RWPE1 (cell line): Measurements from ENCODE around the gene ZRANB3.

Source experiments
- CTCF ChIA-PET: fragments of 350-600 bp; sonication (Branson Sonifier 250); formaldehyde crosslinking; extraction: SDS; loops from one replicate; lab custom pipeline; 2021; lab: Yijun Ruan, JAX
- POLR2A ChIA-PET: fragments of 400-600 bp; formaldehyde crosslinking; extraction: SDS; loops from one replicate; lab custom pipeline; 2020; ENCODE audit warnings: antibody characterized with exemption; ENCODE audit not compliant: low non-redundant PET; lab: Yijun Ruan, JAX
- DNase-seq: peaks from one replicate; pipeline ENCODE4 v3.0.0; 2012; ENCODE audit warnings: low spot score
- H3K27ac ChIP-seq: fragments of 450-650 bp; 2 replicates; pipeline ENCODE4 v1.5.1; 2017
- CTCF ChIP-seq: fragments of 450-650 bp; conservative IDR thresholded peaks from 2 replicates; pipeline ENCODE4 v1.5.1; 2017; ENCODE audit warnings: low read depth, mild to moderate bottlenecking

The ZRANB3 gene

GRCh38 chr2:135252805-135253458 lies 278.1 kb downstream of the ZRANB3 start:
- DNase-seq: no peak
- no peak for TF ChIP-seq CTCF
- no peak overlapping the region for H3K27ac ChIP-seq
- CTCF ChIA-PET: no interaction called here
- POLR2A ChIA-PET: interaction anchor here (0.5 kb wide), 1 partner anchor 284 kb away, joined by 4 read pairs; no protein-coding TSS in a partner anchor

GRCh38 chr2:135248611-135249010 lies 282.4 kb downstream of the ZRANB3 start:
- ChIA-PET POLR2A (no interaction called here), CTCF (no interaction called here)
- no peak overlapping the region for H3K27ac ChIP-seq
- TF ChIP-seq CTCF: no peak
- DNase-seq: no peak

GRCh38 chr2:135246711-135247270 lies 284.2 kb downstream of the ZRANB3 start:
- DNase-seq: no peak
- H3K27ac ChIP-seq: no peak overlapping the region
- TF ChIP-seq CTCF: no peak
- POLR2A ChIA-PET: interaction anchor here (0.6 kb wide), 1 partner anchor 291 kb away, joined by 3 read pairs; no protein-coding TSS in a partner anchor
- CTCF ChIA-PET: interaction anchor here (0.5 kb wide), 1 partner anchor 40 kb away, joined by 7 read pairs; no protein-coding TSS in a partner anchor

GRCh38 chr2:135245071-135245470 lies 285.9 kb downstream of the ZRANB3 start:
- DNase-seq: peak; percentile 70
- TF ChIP-seq CTCF: no peak
- CTCF ChIA-PET: no interaction called here
- POLR2A ChIA-PET: no interaction called here
- no peak overlapping the region for H3K27ac ChIP-seq

- DNase-seq: no peak
- POLR2A ChIA-PET: no interaction called here
- CTCF ChIA-PET: no interaction called here
- no peak for TF ChIP-seq CTCF
- H3K27ac ChIP-seq: no peak overlapping the region
Measured at GRCh38 chr2:135238651-135239050, 292.4 kb downstream of the ZRANB3 start.

GRCh38 chr2:135230150-135230549 lies 300.9 kb downstream of the ZRANB3 start:
- POLR2A ChIA-PET: interaction anchor here (1.3 kb wide), 1 partner anchor 18 kb away, joined by 3 read pairs; no protein-coding TSS in a partner anchor
- no peak for TF ChIP-seq CTCF
- CTCF ChIA-PET: no interaction called here
- no peak for DNase-seq
- H3K27ac ChIP-seq: no peak overlapping the region
